Immature natural killer cell (primary cell): ENCODE data around the gene KDELR1. TPM values are rescaled to one million over a fixed set of nuclear protein-coding genes. Genes with fewer than 3 reads are reported as not detected.
"Not testable (repeated sequence)": the region's sequence is repeated elsewhere in the genome, so short reads cannot be mapped to it uniquely, and the experiment has no call there.

Experiments used
- DNase-seq, 3 donors: peaks; one replicate each; pipeline ENCODE4 v3.0.0; 2022; ENCODE audit warnings: mixed read lengths in 1 of 3
- H3K27ac Mint-ChIP-seq, 6 donors: one replicate each; pipeline ENCODE4 v1.8.0; 2020; ENCODE audit warnings: mixed read lengths in 6 of 6, mild to moderate bottlenecking in 5 of 6, inconsistent platforms in 4 of 6, moderate library complexity in 3 of 6
- H3K27me3 Mint-ChIP-seq, 3 donors: one replicate each; pipeline ENCODE4 v1.8.0; 2020 to 2021; ENCODE audit warnings: low read depth in 3 of 3, mild to moderate bottlenecking in 3 of 3, mixed read lengths in 3 of 3, moderate library complexity in 3 of 3, inconsistent platforms in 1 of 3
- H3K36me3 Mint-ChIP-seq, 3 donors: one replicate each; pipeline ENCODE4 v1.8.0; 2020; ENCODE audit warnings: mixed read lengths in 3 of 3, inconsistent platforms in 2 of 3, mild to moderate bottlenecking in 2 of 3
- H3K4me1 Mint-ChIP-seq, 2 donors: one replicate each; pipeline ENCODE4 v1.8.0; 2020; ENCODE audit warnings: inconsistent platforms in 2 of 2, mild to moderate bottlenecking in 2 of 2, mixed read lengths in 2 of 2, moderate library complexity in 1 of 2
- H3K4me3 Mint-ChIP-seq, 5 donors: one replicate each; pipeline ENCODE4 v1.8.0; 2020; ENCODE audit warnings: mild to moderate bottlenecking in 5 of 5, mixed read lengths in 5 of 5, inconsistent platforms in 3 of 5, moderate library complexity in 3 of 5
- H3K9me3 Mint-ChIP-seq, 6 donors: one replicate each; pipeline ENCODE4 v1.8.0; 2020; ENCODE audit warnings: mild to moderate bottlenecking in 6 of 6, mixed read lengths in 6 of 6, inconsistent platforms in 4 of 6, moderate library complexity in 3 of 6
- polyA plus RNA-seq, 3 donors: library from polyadenylated mRNA; unstranded; fragments of 300-500 nt; fragmentation: Illumina TruSeq; gene quantifications; one replicate each; pipeline ENCODE4 v1.2.3, GENCODE V29; 2021

The KDELR1 gene
- polyA plus RNA-seq, 3 donors from 2014 or later = 14.8 to 30.5 (median 20.2) TPM

DNA sequence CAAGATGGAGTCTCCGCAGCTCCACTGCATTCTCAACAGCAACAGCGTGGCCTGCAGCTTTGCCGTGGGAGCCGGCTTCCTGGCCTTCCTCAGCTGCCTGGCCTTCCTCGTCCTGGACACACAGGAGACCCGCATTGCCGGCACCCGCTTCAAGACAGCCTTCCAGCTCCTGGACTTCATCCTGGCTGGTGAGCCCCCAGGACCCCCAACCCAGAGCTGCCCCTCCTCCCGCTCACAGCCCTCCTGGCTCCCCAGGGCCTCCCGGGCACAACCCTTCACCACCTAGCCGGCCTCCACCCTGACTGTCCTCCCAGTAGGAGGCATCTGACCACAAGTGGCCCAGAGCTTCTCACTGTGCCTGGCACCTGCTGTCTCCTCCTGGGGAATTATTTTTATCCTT lies 17.8 kb downstream of the KDELR1 start:
- Mint-ChIP-seq H3K36me3 (no peaks in the 10 kb centered on the region), H3K27me3 (peaks cover 0 to 6% (median 3%) of the 10 kb centered on the region in 3 donors), H3K4me3 (no peak overlapping the region), H3K9me3 (no peaks in the 10 kb centered on the region), H3K4me1 (no peaks in the 10 kb centered on the region), H3K27ac (no peak overlapping the region)
- no peak for DNase-seq

- DNase-seq = no peak
- Mint-ChIP-seq H3K4me3 (no peak overlapping the region), H3K9me3 (no peaks in the 10 kb centered on the region), H3K27ac (no peak overlapping the region), H3K4me1 (no peaks in the 10 kb centered on the region), H3K36me3 (no peaks in the 10 kb centered on the region), H3K27me3 (peaks cover 0 to 6% (median 3%) of the 10 kb centered on the region in 3 donors)
Measured at GRCh38 chr19:48372904-48373303, 18.4 kb downstream of the KDELR1 start.

- H3K9me3 Mint-ChIP-seq, DNase-seq, H3K27ac Mint-ChIP-seq, H3K27me3 Mint-ChIP-seq, H3K4me1 Mint-ChIP-seq, H3K4me3 Mint-ChIP-seq, H3K36me3 Mint-ChIP-seq: not testable (repeated sequence)
Measured at GRCh38 chr19:48371771-48372170, 19.6 kb downstream of the KDELR1 start.

GRCh38 chr19:48371367-48371766 lies 20.0 kb downstream of the KDELR1 start:
- Mint-ChIP-seq H3K27ac (no peak overlapping the region), H3K36me3 (no peaks in the 10 kb centered on the region), H3K9me3 (no peaks in the 10 kb centered on the region), H3K4me1 (no peaks in the 10 kb centered on the region), H3K4me3 (no peak overlapping the region), H3K27me3 (peaks cover 0 to 6% (median 3%) of the 10 kb centered on the region in 3 donors)
- DNase-seq = no peak

DNA sequence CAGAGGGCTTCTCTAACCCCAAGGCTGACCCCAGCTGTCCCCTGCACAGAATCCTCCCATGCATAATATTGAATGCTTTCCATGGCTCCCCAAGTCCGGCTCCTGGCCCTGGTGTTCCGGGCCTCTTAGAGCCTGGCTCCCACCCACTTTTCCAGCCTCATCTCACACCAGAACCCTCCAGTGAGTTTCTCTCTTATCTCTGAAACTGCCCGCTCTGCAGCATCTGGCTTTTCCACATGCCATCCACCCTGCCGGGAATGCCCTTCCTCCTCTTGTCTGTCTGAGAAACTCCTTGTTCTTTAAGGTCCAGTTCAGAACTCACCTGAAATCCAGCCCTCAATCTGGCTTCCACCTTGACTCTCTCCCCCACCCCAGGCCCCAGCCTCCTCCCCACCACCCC lies 20.4 kb downstream of the KDELR1 start:
- H3K4me3 Mint-ChIP-seq = no peak overlapping the region
- no peaks in the 10 kb centered on the region for H3K4me1 Mint-ChIP-seq
- DNase-seq = no peak
- H3K27ac Mint-ChIP-seq = peak overlapping the region in 1 of 6 donors; percentile 76
- peaks cover 0 to 6% (median 3%) of the 10 kb centered on the region in 3 donors for H3K27me3 Mint-ChIP-seq
- H3K9me3 Mint-ChIP-seq = no peaks in the 10 kb centered on the region
- H3K36me3 Mint-ChIP-seq = no peaks in the 10 kb centered on the region

DNA sequence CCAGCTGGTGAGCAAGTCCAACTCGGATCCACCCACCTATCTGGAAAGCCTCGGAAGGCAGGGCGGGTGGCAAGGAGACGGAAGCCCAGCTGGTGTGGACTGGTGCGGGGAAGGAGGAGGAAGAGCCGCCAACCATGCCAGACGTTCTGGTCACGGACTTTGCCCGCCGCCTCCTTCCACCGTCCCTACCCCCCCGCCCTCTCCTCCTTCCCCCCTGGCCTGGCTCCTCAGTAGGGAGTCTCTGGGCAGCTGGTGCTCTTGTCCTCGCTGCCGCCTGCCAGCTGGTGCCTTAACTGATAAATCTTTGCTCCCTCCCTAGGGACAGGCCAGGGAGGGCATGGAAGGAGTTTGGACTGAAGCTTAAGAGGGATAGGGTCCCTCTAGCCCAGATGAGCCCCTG lies 22.4 kb downstream of the KDELR1 start:
- H3K36me3 Mint-ChIP-seq = no peaks in the 10 kb centered on the region
- H3K9me3 Mint-ChIP-seq = no peaks in the 10 kb centered on the region
- H3K27ac Mint-ChIP-seq = no peak overlapping the region
- DNase-seq = no peak
- H3K27me3 Mint-ChIP-seq = peaks cover 2 to 10% (median 9%) of the 10 kb centered on the region in 3 donors
- peaks cover 7% of the 10 kb centered on the region in 2 donors for H3K4me1 Mint-ChIP-seq
- H3K4me3 Mint-ChIP-seq = no peak overlapping the region

DNA sequence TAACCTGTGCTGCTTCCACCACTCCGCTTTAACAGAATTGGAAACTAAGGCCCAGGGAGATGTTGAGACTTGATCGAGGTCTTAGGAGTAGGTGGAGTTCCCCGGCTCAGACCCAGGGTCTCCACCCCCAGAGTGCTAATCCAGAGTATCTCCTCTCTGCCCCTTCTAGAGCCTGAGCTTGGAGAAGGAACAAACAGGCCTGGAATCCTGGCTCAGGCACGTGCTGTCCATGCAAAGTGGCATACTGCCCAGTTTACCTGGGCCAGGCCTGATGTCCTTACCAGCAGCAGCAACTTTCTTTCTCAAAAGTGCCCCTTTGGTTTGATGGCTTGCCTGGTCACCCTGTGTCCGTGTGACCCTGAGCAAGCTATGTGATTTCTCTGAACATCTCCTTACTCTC lies 23.5 kb downstream of the KDELR1 start:
- peaks cover 12 to 14% of the 10 kb centered on the region in 2 donors for H3K4me1 Mint-ChIP-seq
- H3K36me3 Mint-ChIP-seq = no peaks in the 10 kb centered on the region
- peaks cover 5 to 12% (median 9%) of the 10 kb centered on the region in 3 donors for H3K27me3 Mint-ChIP-seq
- no peak overlapping the region for H3K4me3 Mint-ChIP-seq
- no peak overlapping the region for H3K27ac Mint-ChIP-seq
- DNase-seq = no peak
- no peaks in the 10 kb centered on the region for H3K9me3 Mint-ChIP-seq

- H3K4me3 Mint-ChIP-seq = no peak overlapping the region
- peak overlapping the region in 1 of 6 donors; percentile 57 for H3K27ac Mint-ChIP-seq
- DNase-seq = no peak
- H3K36me3 Mint-ChIP-seq = no peaks in the 10 kb centered on the region
- H3K27me3 Mint-ChIP-seq = peaks cover 5 to 11% (median 9%) of the 10 kb centered on the region in 3 donors
- H3K4me1 Mint-ChIP-seq = peaks cover 12 to 18% of the 10 kb centered on the region in 2 donors
- no peaks in the 10 kb centered on the region for H3K9me3 Mint-ChIP-seq
Measured at GRCh38 chr19:48365602-48366001, 25.7 kb downstream of the KDELR1 start.

DNA sequence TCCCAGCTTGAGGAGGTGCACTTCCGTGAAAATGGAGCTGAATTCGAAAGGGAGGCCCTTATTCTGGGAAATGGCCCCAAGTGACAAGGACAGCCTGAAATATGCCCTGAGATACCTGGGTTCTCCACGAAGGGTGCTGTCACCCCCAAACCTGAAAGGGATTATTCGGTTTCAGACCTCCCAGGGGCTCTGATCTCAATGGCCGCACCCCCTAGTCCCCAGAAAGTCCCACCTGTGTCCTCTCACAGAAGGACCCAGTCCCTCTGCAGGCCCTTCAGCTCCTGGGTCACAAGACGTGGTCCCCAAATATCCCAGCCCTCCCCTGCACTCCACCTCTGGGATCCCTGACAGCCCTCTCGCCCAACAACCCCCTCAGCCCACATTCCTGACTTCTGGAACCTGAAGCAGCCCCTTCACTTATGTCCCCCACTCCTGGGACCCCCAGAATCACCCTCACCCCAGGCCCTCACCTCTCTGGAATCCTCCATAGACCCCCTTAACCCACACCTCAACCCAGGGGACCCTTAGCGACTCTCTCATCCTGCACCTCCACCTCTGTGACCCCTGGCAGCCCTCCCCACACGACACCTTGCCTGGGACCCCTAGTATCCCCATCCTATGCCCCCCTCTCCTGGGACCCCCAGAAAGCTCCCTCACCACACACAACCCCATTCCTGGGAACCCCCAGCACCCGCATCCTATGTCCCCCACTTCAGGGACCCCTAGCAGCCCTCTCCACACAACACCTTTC lies 26.6 kb downstream of the KDELR1 start:
- no peaks in the 10 kb centered on the region for H3K9me3 Mint-ChIP-seq
- H3K4me3 Mint-ChIP-seq = peak overlapping the region; percentile 88 to 94 (median 90)
- H3K36me3 Mint-ChIP-seq = no peaks in the 10 kb centered on the region
- H3K4me1 Mint-ChIP-seq = peaks cover 12 to 18% of the 10 kb centered on the region in 2 donors
- H3K27me3 Mint-ChIP-seq = peaks cover 5 to 11% (median 9%) of the 10 kb centered on the region in 3 donors
- H3K27ac Mint-ChIP-seq = peak overlapping the region; percentile 81 to 96 (median 92)
- no peak for DNase-seq

DNA sequence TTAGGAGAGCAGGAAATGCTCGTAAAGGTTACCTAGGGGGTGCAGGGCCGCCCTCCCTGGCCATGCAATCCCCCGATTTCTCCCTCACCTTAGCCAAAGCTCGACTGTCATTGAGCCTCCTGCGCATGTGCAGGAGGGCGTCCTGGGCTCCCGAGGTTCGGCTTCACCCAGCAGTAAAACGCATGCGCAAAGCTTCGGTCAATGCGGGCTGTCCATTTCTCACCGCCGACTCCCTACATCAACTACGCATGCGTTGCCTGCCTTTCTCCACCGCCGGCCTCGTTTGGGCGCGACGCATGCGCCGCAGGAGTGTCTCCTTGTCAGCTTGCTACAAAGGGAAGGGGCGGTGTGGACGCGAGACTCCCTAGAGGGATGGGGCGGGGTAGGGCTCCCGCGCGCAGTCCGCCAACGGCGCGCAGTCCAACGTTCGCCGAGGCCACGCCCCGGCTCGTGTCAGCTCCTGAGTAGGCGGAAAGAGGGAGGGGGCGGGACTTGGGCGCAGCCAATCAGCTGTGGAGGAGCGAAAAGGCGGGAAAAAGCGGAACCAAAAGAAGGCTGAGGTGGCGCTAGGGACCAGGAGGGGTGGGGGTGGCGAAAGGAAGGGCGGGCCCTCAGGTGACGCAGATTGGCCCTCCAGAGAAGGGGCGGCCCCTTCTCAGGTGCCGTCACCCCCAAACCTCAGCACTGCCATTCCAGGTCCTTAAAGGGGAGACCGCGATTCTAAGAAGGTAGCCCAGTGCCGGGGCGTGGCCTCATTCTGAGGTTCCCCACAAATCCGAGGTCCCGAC lies 27.3 kb downstream of the KDELR1 start, which contains the start of the genes SYNGR4 and TMEM143:
Gene SYNGR4, plus strand, starts transcription at position 558 of the 788 bp plus-strand sequence. CDS start 1,476 bp downstream, outside the sequence.
Gene TMEM143, minus strand, starts transcription at position 131 of the 788 bp plus-strand sequence. Its CDS starts 20 bp downstream, at position 111.
- H3K4me1 Mint-ChIP-seq = peaks cover 12 to 18% of the 10 kb centered on the region in 2 donors
- H3K27me3 Mint-ChIP-seq = peaks cover 5 to 9% (median 8%) of the 10 kb centered on the region in 3 donors

DNA sequence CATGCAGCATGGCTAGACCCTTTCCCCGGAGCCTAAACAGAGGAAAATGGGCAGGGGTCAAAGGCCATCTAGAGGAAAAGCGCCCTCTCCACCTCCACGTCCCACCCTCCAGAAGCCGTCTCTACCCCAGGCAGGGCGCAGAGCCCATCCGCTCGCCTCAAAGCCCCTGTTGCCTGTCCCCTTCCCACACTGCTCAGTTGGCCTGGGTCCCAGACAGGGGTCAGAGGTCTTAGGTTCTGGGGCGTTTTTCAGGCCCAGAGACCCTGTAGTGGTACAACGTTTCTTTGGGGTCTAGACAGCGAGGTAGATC lies 27.9 kb downstream of the KDELR1 start:
- Mint-ChIP-seq H3K9me3 (no peaks in the 10 kb centered on the region), H3K4me1 (peaks cover 12 to 18% of the 10 kb centered on the region in 2 donors), H3K27me3 (peaks cover 5 to 9% (median 8%) of the 10 kb centered on the region in 3 donors), H3K36me3 (peaks cover 0 to 4% (median 0%) of the 10 kb centered on the region in 3 donors), H3K4me3 (peak overlapping the region; percentile 88 to 94 (median 90)), H3K27ac (peak overlapping the region; percentile 81 to 96 (median 92))
- DNase-seq = no peak

More for the DNA sequence above, 27.3 kb downstream of the KDELR1 start, which contains the start of the genes SYNGR4 and TMEM143:
- Mint-ChIP-seq H3K9me3 (no peaks in the 10 kb centered on the region), H3K4me3 (peak within 1 kb of the TSS; percentile 88 to 94 (median 90)), H3K27ac (peak within 1 kb of the TSS; percentile 81 to 96 (median 92)), H3K36me3 (no peaks in the 10 kb centered on the region)
- DNase-seq = peak; percentile 97 to 99 (median 98)

GRCh38 chr19:48362716-48363499 lies 28.4 kb downstream of the KDELR1 start:
- Mint-ChIP-seq H3K9me3 (no peaks in the 10 kb centered on the region), H3K4me3 (peak overlapping the region; percentile 88 to 94 (median 90)), H3K4me1 (peaks cover 12 to 18% of the 10 kb centered on the region in 2 donors), H3K27me3 (peaks cover 5 to 9% (median 8%) of the 10 kb centered on the region in 3 donors), H3K36me3 (peaks cover 0 to 6% (median 0%) of the 10 kb centered on the region in 3 donors), H3K27ac (peak overlapping the region; percentile 81 to 94 (median 86))
- peak; percentile 79 to 82 (median 81) for DNase-seq

GRCh38 chr19:48361912-48362311 lies 29.4 kb downstream of the KDELR1 start:
- Mint-ChIP-seq H3K27ac (peak overlapping the region in 1 of 6 donors; percentile 34), H3K9me3 (no peaks in the 10 kb centered on the region), H3K27me3 (peaks cover 5 to 9% (median 8%) of the 10 kb centered on the region in 3 donors), H3K36me3 (peaks cover 0 to 6% (median 0%) of the 10 kb centered on the region in 3 donors), H3K4me3 (peak overlapping the region in 4 of 5 donors; percentile 15 to 44 (median 28)), H3K4me1 (peaks cover 12 to 18% of the 10 kb centered on the region in 2 donors)
- no peak for DNase-seq
